ENCODE data around the gene SMAD7.

The SMAD7 gene

DNA sequence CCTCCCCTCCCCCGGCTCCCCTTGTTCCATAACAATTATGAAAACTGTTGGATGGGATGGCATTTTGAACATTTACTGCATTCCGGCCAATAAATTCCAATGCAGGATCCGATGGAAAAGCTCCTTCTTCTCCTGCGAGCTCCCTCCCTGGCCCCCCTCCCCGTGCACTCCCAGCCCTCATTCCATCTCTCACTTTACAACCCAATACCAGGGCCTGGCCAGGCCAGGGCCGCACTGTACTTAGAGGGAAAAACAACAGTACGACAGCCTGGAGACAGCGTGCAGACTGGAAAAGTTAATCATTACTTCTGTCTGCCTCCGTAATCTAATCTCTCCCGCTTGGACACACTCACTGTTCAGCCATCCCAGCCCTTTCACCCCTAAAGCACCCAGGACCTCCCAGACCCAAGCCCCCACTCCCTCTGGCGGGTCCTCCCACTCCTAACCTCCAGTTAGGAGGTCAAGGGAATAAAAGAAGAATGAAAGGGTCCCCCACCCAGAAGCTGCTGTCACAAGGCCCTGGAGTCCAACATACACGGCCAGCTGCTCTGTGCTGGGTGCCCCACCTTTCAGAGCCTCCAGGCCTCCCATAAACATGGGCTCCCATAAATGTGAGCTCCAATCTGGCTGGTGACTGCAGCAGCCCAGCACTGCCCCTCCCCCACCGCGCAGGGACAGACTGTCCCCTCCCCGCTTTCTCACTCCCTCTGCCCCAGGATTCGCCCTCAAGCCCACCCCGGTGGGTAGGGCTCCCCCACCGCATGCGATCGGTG lies 20.6 kb downstream of the SMAD7 start:
- DNase-seq: no peak

GRCh38 chr18:48929212-48929612 lies 21.6 kb downstream of the SMAD7 start:
- no peak for DNase-seq

DNA sequence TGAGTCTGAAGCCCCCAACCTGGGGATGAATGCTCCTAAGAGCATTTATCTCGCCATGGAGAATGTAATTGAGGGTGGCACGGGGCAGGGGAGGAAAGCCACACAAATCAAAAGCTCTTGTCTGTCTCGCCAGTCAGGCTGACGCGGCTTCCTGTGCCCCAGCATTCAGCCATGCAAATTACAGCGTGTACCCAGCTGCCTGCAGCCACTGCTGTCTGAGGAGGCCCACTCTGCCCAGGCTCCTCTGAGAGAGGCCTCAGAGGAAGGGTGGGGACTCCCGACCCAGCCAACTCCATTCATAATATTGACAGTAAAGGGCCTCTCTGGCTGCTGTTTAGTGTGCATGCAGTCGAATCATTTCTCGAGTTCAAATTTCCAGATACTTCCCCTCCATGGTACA lies 22.0 kb downstream of the SMAD7 start:
- peak; percentile 71 for DNase-seq

DNA sequence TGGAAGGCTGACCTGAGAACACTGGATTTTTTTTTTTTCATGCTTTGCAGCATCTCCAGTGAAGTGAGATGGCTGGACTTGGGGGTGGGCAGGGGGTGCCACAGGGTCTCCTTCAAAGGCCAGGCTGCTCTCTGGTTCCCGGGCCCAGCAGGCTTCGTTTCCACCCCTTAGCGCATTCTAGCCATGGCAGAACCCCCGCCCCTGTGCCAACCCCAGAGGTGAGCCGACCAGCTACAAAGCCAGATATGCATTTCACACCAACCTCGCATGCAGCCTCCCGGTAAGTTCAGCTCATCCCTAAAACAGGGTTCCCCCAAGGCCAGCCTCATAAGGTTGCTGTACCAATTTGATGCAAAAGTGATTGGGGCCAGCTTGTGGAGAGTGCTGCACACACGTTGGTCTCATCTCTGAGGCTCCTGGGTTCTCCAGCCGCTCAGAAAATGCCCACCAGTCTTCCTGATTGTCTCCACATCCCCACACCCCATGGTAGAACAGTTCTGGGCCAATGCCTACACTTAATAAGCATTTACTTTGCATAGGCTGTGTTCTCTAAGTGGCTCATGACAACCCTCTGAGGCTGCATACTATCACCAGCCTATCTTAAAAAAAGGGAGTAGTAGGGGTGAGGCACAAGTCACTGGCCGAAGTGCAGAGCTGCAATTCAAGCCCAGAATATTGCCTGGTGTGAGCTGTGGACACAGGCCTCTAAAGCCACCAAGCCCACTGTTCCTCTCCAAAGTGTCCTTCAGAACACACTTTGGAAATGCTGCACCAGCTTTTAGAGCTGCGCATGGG lies 23.3 kb downstream of the SMAD7 start:
- no peak for DNase-seq

- DNase-seq: no peak
Measured at GRCh38 chr18:48926420-48926857, 24.3 kb downstream of the SMAD7 start.

DNA sequence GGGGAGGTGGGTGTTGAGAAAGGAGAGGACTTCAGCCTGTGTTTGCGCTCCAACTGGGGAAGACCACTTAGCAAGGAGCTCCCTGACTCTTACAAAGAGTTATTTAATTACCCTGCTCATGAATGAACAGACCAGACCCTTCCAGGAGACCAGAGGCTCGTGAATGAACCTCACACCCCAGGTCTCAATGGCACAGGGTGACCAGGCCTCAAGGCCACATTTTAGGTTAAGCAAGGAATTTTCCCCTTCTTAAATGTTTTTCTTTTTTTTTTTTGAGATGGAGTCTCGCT lies 25.3 kb downstream of the SMAD7 start:
- DNase-seq: no peak

- no peak for DNase-seq
Measured at GRCh38 chr18:48924630-48925490, 25.9 kb downstream of the SMAD7 start.

- no peak for DNase-seq
Measured at GRCh38 chr18:48923746-48924629, 26.8 kb downstream of the SMAD7 start.

DNA sequence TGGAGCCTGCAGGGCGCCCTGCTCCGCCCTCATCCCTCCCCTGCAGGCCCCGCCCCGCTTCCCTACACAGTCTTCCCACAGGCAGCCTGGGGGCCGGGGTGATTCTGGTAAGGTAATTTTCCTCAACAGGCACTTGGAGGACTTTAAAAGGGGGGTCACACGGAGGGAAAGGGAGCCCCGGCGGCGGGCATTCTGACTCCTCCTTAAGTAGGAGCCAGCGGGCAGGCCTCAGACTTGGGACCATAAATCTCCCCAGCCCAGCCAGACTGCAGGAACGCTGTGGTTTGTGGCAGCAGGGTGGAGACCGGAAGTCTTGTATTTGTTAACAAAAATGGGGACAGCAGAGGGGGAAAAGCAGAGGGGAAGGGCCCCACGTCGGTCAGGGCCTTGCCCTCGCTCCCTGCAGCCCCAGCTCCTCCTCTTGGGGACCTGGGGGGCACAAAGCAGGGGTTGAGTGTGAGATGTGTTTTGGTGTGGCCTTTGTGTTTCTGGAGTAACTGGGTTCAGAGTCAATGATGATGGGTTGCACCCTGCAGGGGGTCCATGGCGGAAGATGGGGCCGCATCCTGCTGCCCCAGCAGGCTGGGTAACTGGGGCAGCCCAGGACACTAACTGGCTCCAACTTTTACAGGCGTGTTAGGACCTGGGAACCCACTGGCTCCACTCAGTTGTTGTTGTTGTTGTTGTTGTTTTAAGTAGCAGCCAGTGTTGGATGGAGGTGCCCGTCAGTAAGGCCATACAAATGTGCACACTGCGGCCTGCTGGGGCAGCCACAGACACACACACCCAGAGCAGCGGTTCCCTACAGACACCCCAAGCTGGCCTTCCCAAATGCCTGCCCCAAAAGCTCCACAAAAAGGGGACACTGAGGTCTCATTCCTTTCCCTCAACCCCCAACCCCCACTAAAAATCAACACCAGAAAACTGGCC lies 27.7 kb downstream of the SMAD7 start:
- DNase-seq: no peak

DNA sequence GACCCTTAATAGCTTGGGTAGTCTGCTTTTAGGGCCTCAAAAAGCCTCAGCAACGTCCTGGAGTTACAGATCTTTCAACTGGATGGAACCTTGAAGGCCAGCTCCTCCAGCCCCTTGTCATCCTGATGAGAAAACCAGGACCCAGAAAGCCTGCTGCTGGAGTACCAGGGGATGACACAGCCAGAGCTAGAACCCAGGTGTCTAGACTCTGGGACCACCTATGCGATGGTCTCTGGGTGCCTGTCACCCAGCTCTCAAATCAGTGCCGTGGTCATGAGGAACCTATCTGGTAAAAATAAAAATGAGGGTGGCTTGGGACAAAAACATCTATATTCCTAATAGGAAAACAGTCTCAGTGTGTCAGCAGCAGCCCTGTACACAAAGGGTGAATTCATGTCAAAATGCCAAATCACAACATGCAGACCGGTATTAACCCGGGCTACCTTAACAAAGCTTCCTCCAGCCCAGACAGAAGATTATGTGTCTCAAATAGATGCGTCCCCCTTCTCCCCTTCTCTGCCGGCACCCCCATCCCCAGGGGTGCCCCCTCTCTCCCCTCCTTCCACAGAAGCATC lies 28.5 kb downstream of the SMAD7 start:
- DNase-seq: no peak

GRCh38 chr18:48921305-48922225 lies 29.2 kb downstream of the SMAD7 start:
- no peak for DNase-seq

- no peak for DNase-seq
Measured at GRCh38 chr18:48920408-48921038, 30.2 kb downstream of the SMAD7 start.

GRCh38 chr18:48919547-48919946 lies 31.2 kb downstream of the SMAD7 start:
- no peak for DNase-seq

- no peak for DNase-seq
Measured at GRCh38 chr18:48918660-48919456, 31.9 kb downstream of the SMAD7 start.

GRCh38 chr18:48917579-48918517 lies 32.9 kb downstream of the SMAD7 start:
- DNase-seq: no peak

DNA sequence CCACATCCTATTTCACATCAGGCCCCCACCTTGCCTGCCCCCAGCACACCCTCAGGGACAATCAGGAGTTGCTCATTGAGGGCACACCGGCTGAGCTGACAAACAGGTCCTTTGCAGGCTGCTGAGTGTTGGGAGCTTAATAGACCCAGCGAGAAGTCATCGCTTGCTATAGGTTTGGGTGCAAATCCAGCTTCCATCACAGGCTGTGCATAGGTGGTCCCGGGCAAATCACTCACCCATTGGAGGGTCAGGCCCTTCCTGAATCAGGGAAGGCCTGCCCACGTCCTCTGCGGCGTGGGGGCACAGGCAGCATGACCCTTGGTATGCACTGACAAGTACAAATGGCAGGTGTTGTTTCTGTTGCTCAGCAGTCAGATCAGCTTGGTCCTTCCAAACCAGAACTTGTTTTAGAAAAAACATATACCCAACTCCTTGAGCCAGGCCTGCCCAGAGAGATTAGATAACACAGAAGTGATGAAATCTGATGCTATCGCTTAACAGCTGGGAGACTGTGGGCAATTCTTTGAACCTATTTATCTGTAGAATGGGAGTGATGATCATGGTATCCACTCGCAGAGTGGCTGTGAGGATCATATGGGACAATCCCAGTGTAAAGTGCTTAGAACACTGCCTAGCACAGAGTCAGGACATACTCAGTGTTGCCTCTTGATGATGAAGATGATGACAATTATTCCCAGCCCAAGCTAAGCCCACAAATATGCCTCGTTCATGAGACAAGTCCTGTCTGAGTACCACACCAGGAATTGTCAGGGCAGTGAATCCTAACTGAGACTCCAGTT lies 34.9 kb downstream of the SMAD7 start:
- DNase-seq: no peak
